Transverse colon (tissue), 4 donors: ENCODE results near the gene RPL6. TPM values are rescaled to one million over a fixed set of nuclear protein-coding genes. Genes with fewer than 3 reads are reported as not detected.
"Not testable (repeated sequence)": the region's sequence is repeated elsewhere in the genome, so short reads cannot be mapped to it uniquely, and the experiment has no call there.

Experiments
- DNase-seq: peaks from one replicate; pipeline ENCODE4 v3.0.0-alpha.2; 2019
- H3K27ac ChIP-seq, 4 donors: fragments of 200-600 bp; sonication (generic); 2 replicates each; pipeline ENCODE4 v1.5.1; 2016 to 2018; ENCODE audit warnings: inconsistent platforms in 4 of 4
- H3K27me3 ChIP-seq: fragments of 200-600 bp; sonication (generic); 2 replicates; pipeline ENCODE4 v1.5.1; 2017; ENCODE audit warnings: inconsistent platforms
- H3K36me3 ChIP-seq, 4 donors: fragments of 200-600 bp; sonication (generic); 2 replicates each; pipeline ENCODE4 v1.5.1; 2017 to 2019; ENCODE audit warnings: inconsistent platforms in 4 of 4
- H3K4me1 ChIP-seq, 4 donors: fragments of 200-600 bp; sonication (generic); 2 replicates each; pipeline ENCODE4 v1.5.1; 2017 to 2020; ENCODE audit warnings: inconsistent platforms in 4 of 4
- H3K4me3 ChIP-seq, 4 donors: fragments of 200-600 bp; sonication (generic); 1 replicate in 1 of 4; 2 replicates in 3 of 4; pipeline versions ENCODE4 v1.5.1 to v1.6.1; 2017 to 2019; ENCODE audit warnings: inconsistent platforms in 4 of 4
- H3K9me3 ChIP-seq, 2 donors: fragments of 200-600 bp; sonication (generic); 2 replicates each; pipeline ENCODE4 v1.5.1; 2017 to 2019; ENCODE audit warnings: inconsistent platforms in 2 of 2
- EP300 ChIP-seq: sonication (generic); formaldehyde crosslinking; IDR thresholded peaks from one replicate; pipeline ENCODE4 v1.6.1; 2017; ENCODE audit warnings: antibody characterized with exemption, low read depth
- POLR2A ChIP-seq: fragments of 450-650 bp; IDR thresholded peaks from one replicate; pipeline ENCODE4 v1.6.1; 2016; ENCODE audit warnings: antibody characterized with exemption, mild to moderate bottlenecking, moderate library complexity
- POLR2AphosphoS5 ChIP-seq, 3 donors: sonication (generic); formaldehyde crosslinking; IDR thresholded peaks; one replicate each; pipeline ENCODE4 v1.6.1; 2016; ENCODE audit warnings: antibody characterized with exemption in 3 of 3
- WGBS, 2 donors: methylation state at CpG; one replicate each; pipeline ENCODE4 v1.1.5; 2018; ENCODE audit warnings: low coverage in 1 of 2; 5-methylcytosine and 5-hydroxymethylcytosine counted together
- in situ Hi-C, 4 donors: fragments of 200-750 bp; cut with MboI; loops; one replicate each; pipeline versions ENCODE4 v1.15.0 to v1.15.1; 2017; ENCODE audit warnings: low sequenced_read_pairs in 3 of 4, low pct_ligation_motif_present in 1 of 4, low pct_unique_long_range_greater_than_20kb in 1 of 4
- intact Hi-C: fragments of 100-400 bp; cut with DNase I; formaldehyde crosslinking; loops from one replicate; pipeline ENCODE4 v1.15.1; 2023; ENCODE audit warnings: low total_unique reads
- total RNA-seq, 4 donors: library from RNA; depleted of rRNA; stranded (reverse); fragments of >200 nt; gene quantifications; one replicate each; pipeline ENCODE4 v1.1.0, GENCODE V29; 2016
- TF ChIP-seq, protein P1 (sequence below), 5 experiments: fragments of 200-600 bp in 3 of 5; fragments of 450-650 bp in 2 of 5; sonication (generic) in 3 of 5; IDR thresholded peaks; 1 replicate in 2 of 5; 2 replicates in 3 of 5; pipeline ENCODE4 v1.5.1; 2016 to 2017; ENCODE audit warnings: antibody characterized with exemption in 5 of 5, inconsistent platforms in 3 of 5, mild to moderate bottlenecking in 2 of 5, moderate library complexity in 1 of 5

RPL6 gene
- total RNA-seq, 4 donors from 2014 or later: 361 to 1,162 (median 790) TPM

DNA sequence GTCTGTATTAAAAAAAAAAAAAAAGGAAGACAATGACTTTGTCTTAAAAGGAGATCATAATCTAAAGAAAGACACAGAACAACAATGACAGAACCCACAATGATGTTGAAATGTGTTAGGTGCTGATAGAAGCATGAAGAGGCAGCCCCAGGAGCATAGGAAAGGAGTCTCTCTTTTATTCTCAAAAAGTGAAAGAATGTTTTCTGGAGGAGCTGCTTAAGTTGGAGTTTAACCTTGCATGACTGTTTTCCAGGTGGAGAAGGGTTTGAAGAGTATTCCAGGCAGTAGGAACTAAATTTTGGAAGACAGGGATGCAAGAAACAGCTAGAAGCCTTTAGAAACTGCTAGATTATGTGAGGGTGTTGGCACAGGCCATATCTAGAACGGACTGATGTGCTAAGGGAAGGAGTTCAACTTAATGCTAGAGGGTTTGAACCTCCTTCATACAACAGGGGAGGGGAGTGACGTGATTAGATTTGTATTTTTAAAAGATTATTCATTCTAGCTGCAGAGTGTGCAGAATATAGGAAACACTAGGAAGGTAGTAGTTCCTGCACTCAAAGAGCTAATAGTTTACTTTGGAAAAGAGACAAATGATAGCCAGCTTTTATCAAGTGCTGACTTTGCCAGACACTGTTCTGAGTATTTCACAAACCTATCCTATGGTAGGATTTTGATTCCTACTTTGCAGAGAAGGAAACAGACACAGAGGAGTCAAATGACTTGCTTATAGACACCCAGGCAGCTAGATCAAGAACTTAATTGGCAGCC lies 4.6 kb upstream of the RPL6 start:
- in situ Hi-C loops: no loop called here
- no peak overlapping the region for H3K4me3 ChIP-seq
- TF ChIP-seq, protein P1, sequence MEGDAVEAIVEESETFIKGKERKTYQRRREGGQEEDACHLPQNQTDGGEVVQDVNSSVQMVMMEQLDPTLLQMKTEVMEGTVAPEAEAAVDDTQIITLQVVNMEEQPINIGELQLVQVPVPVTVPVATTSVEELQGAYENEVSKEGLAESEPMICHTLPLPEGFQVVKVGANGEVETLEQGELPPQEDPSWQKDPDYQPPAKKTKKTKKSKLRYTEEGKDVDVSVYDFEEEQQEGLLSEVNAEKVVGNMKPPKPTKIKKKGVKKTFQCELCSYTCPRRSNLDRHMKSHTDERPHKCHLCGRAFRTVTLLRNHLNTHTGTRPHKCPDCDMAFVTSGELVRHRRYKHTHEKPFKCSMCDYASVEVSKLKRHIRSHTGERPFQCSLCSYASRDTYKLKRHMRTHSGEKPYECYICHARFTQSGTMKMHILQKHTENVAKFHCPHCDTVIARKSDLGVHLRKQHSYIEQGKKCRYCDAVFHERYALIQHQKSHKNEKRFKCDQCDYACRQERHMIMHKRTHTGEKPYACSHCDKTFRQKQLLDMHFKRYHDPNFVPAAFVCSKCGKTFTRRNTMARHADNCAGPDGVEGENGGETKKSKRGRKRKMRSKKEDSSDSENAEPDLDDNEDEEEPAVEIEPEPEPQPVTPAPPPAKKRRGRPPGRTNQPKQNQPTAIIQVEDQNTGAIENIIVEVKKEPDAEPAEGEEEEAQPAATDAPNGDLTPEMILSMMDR (IDR thresholded peaks at IDR 0.05): no peak
- TF ChIP-seq EP300: no peak
- TF ChIP-seq POLR2A: no peak
- no peak for TF ChIP-seq POLR2AphosphoS5 (IDR thresholded peaks at IDR 0.05)
- H3K27ac ChIP-seq: no peak overlapping the region
- H3K4me1 ChIP-seq: peaks cover 3 to 14% (median 6%) of the 10 kb centered on the region in 4 donors
- WGBS, 2 donors: 30 to 63% methylated on average over 2 of the region's 2 CpGs
- intact Hi-C loops: no loop called here
- H3K27me3 ChIP-seq: no peaks in the 10 kb centered on the region
- H3K36me3 ChIP-seq: no peaks in the 10 kb centered on the region
- H3K9me3 ChIP-seq: no peaks in the 10 kb centered on the region
- no peak for DNase-seq

DNA sequence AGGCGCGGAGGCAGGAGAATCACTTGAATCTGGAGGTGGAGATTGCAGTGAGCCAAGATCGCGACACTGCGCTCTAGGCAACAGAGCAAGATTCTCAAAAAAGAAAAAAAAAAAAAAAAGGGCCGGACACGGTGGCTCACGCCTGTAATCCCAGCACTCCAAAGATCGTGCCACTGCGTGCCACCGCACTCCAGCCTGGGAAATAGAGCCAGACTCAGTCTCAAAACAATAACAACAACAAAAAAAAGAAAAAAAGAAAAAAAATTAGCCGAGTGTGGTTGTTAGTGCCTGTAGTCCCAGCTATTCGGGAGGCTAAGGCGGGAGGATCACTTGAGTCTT lies 470 bp upstream of the RPL6 start:
- H3K27ac ChIP-seq: peak overlapping the region in 3 of 4 donors; percentile 85 to 95 (median 87)
- peak overlapping the region in 1 of 4 donors; percentile 81 for H3K4me3 ChIP-seq
- 95 to 97% methylated on average over 10 to 14 of the region's 14 CpGs for WGBS, 2 donors

DNA sequence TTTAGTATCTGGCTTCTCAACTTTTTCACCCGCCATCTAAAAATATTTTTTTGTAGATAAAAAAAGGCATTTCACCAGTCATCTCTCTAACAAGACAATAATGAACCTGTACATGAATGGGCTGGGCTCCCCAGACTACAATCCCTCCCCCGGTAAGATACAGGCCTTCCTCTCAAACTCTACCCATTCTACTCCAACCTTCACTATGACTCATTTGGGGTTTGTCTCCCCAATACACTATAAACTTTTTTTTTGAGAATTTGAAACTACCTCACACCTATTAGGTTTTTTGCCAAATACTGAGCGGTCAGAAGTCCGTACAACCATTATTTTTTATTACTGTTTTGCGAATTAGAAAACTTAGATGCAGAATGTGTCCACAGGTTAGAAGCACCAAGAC lies 784 bp downstream of the RPL6 start:
- Histone ChIP-seq H3K9me3 (no peaks in the 10 kb centered on the region), H3K4me3 (peak overlapping the region; percentile 43 to 81 (median 56)), H3K4me1 (peaks cover 3 to 25% (median 10%) of the 10 kb centered on the region in 4 donors), H3K27ac (peak overlapping the region; percentile 85 to 95 (median 87)), H3K27me3 (no peaks in the 10 kb centered on the region), H3K36me3 (peaks cover 0 to 29% (median 10%) of the 10 kb centered on the region in 4 donors)
- intact Hi-C loops: no loop called here
- 10 to 12% methylated on average over 5 of the region's 5 CpGs for WGBS, 2 donors
- TF ChIP-seq EP300: no peak
- TF ChIP-seq POLR2A: no peak
- TF ChIP-seq, protein P1 (IDR thresholded peaks at IDR 0.05): no peak
- TF ChIP-seq POLR2AphosphoS5 (IDR thresholded peaks at IDR 0.05): no peak
- in situ Hi-C loops: no loop called here
- no peak for DNase-seq

More for the DNA sequence above, 470 bp upstream of the RPL6 start:
- intact Hi-C loops (no loop called here), in situ Hi-C loops (no loop called here)
- no peak for DNase-seq
- Histone ChIP-seq H3K9me3 (no peaks in the 10 kb centered on the region), H3K36me3 (peaks cover 0 to 25% (median 8%) of the 10 kb centered on the region in 4 donors), H3K27me3 (no peaks in the 10 kb centered on the region), H3K4me1 (peaks cover 3 to 25% (median 10%) of the 10 kb centered on the region in 4 donors)
- TF ChIP-seq, protein P1 (IDR thresholded peaks at IDR 0.05): no peak
- TF ChIP-seq EP300: no peak
- TF ChIP-seq POLR2AphosphoS5 (IDR thresholded peaks at IDR 0.05): no peak
- no peak for TF ChIP-seq POLR2A

DNA sequence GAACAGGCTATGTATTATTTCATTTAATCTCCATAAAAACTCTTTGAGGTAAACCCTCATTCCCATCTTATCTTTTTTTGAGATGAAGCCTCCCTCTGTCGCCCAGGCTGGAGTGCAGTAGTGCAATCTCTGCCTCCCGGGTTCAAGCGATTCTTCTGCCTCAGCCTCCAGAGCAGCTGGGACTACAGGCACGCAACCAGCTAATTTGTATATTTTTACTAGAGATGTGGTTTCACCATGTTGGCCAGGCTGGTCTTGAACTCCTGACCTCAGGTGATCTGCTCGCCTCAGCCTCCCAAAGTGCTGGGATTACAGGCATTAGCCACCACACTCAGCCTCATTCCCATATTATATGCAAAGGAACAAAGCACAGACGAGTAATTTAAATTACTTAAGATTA lies 1.7 kb downstream of the RPL6 start:
- in situ Hi-C loops, DNase-seq, intact Hi-C loops, H3K27me3 ChIP-seq, H3K9me3 ChIP-seq: not testable (repeated sequence)
- 51 to 67% methylated on average over 4 to 6 of the region's 6 CpGs for WGBS, 2 donors
- peaks cover 3 to 25% (median 10%) of the 10 kb centered on the region in 4 donors for H3K4me1 ChIP-seq
- peaks cover 0 to 29% (median 10%) of the 10 kb centered on the region in 4 donors for H3K36me3 ChIP-seq
- peak overlapping the region in 1 of 4 donors; percentile 85 for H3K27ac ChIP-seq
- H3K4me3 ChIP-seq: peak overlapping the region in 2 of 4 donors; percentile 60 to 81
